Measurements from ENCODE around the gene OBP2B.
"Not testable (repeated sequence)": the region's sequence is repeated elsewhere in the genome, so short reads cannot be mapped to it uniquely, and the experiment has no call there.

Gene OBP2B

GRCh38 chr9:133205996-133206931, 2.8 kb downstream of the OBP2B start:
- Histone ChIP-seq H3K36me3 (ENCODE audit: control insufficient read depth, insufficient read depth, low read length) (no peaks in the 10 kb centered on the region), H3K4me3 (ENCODE audit: low read depth, low read length) (no peak overlapping the region), H3K27me3 (ENCODE audit: control insufficient read depth, insufficient read depth, low read length) (peaks cover 38% of the 10 kb centered on the region), H3K9ac (ENCODE audit: low read depth, low read length) (no peak overlapping the region), H3K9me3 (ENCODE audit: control insufficient read depth, insufficient read depth, low read length) (no peaks in the 10 kb centered on the region), H3K27ac (ENCODE audit: low read depth, low read length) (no peak overlapping the region), H3K4me1 (ENCODE audit: control insufficient read depth, insufficient read depth, low read length) (no peaks in the 10 kb centered on the region)

GRCh38 chr9:133205481-133205887, 3.6 kb downstream of the OBP2B start:
- peaks cover 37% of the 10 kb centered on the region for H3K27me3 ChIP-seq (ENCODE audit: control insufficient read depth, insufficient read depth, low read length)
- H3K27ac ChIP-seq (ENCODE audit: low read depth, low read length); H3K4me1 ChIP-seq (ENCODE audit: control insufficient read depth, insufficient read depth, low read length); H3K9me3 ChIP-seq (ENCODE audit: control insufficient read depth, insufficient read depth, low read length); H3K4me3 ChIP-seq (ENCODE audit: low read depth, low read length); H3K36me3 ChIP-seq (ENCODE audit: control insufficient read depth, insufficient read depth, low read length); H3K9ac ChIP-seq (ENCODE audit: low read depth, low read length): not testable (repeated sequence)

- peaks cover 32% of the 10 kb centered on the region for H3K27me3 ChIP-seq (ENCODE audit: control insufficient read depth, insufficient read depth, low read length)
Measured at GRCh38 chr9:133204993-133205336, 4.1 kb downstream of the OBP2B start.

GRCh38 chr9:133204335-133204992, 4.6 kb downstream of the OBP2B start:
- no peaks in the 10 kb centered on the region for H3K9me3 ChIP-seq (ENCODE audit: control insufficient read depth, insufficient read depth, low read length)
- peaks cover 28% of the 10 kb centered on the region for H3K27me3 ChIP-seq (ENCODE audit: control insufficient read depth, insufficient read depth, low read length)
- H3K27ac ChIP-seq (ENCODE audit: low read depth, low read length) = no peak overlapping the region
- no peak overlapping the region for H3K4me3 ChIP-seq (ENCODE audit: low read depth, low read length)
- H3K4me1 ChIP-seq (ENCODE audit: control insufficient read depth, insufficient read depth, low read length) = no peaks in the 10 kb centered on the region
- no peaks in the 10 kb centered on the region for H3K36me3 ChIP-seq (ENCODE audit: control insufficient read depth, insufficient read depth, low read length)
- H3K9ac ChIP-seq (ENCODE audit: low read depth, low read length) = no peak overlapping the region

More at GRCh38 chr9:133204993-133205336, 4.1 kb downstream of the OBP2B start:
- no peak overlapping the region for H3K4me3 ChIP-seq (ENCODE audit: low read depth, low read length)
- no peak overlapping the region for H3K9ac ChIP-seq (ENCODE audit: low read depth, low read length)
- no peaks in the 10 kb centered on the region for H3K9me3 ChIP-seq (ENCODE audit: control insufficient read depth, insufficient read depth, low read length)
- H3K27ac ChIP-seq (ENCODE audit: low read depth, low read length) = no peak overlapping the region
- no peaks in the 10 kb centered on the region for H3K4me1 ChIP-seq (ENCODE audit: control insufficient read depth, insufficient read depth, low read length)
- H3K36me3 ChIP-seq (ENCODE audit: control insufficient read depth, insufficient read depth, low read length) = no peaks in the 10 kb centered on the region

- no peaks in the 10 kb centered on the region for H3K9me3 ChIP-seq (ENCODE audit: control insufficient read depth, insufficient read depth, low read length)
- no peak overlapping the region for H3K9ac ChIP-seq (ENCODE audit: low read depth, low read length)
- no peak overlapping the region for H3K4me3 ChIP-seq (ENCODE audit: low read depth, low read length)
- peaks cover 28% of the 10 kb centered on the region for H3K27me3 ChIP-seq (ENCODE audit: control insufficient read depth, insufficient read depth, low read length)
- no peaks in the 10 kb centered on the region for H3K4me1 ChIP-seq (ENCODE audit: control insufficient read depth, insufficient read depth, low read length)
- no peak overlapping the region for H3K27ac ChIP-seq (ENCODE audit: low read depth, low read length)
- H3K36me3 ChIP-seq (ENCODE audit: control insufficient read depth, insufficient read depth, low read length) = no peaks in the 10 kb centered on the region
Measured at GRCh38 chr9:133203506-133204075, 5.5 kb downstream of the OBP2B start.

GRCh38 chr9:133202688-133203453, 6.2 kb downstream of the OBP2B start:
- H3K27me3 ChIP-seq (ENCODE audit: control insufficient read depth, insufficient read depth, low read length) = peaks cover 28% of the 10 kb centered on the region
- no peak overlapping the region for H3K9ac ChIP-seq (ENCODE audit: low read depth, low read length)
- no peaks in the 10 kb centered on the region for H3K4me1 ChIP-seq (ENCODE audit: control insufficient read depth, insufficient read depth, low read length)
- H3K36me3 ChIP-seq (ENCODE audit: control insufficient read depth, insufficient read depth, low read length) = no peaks in the 10 kb centered on the region
- H3K4me3 ChIP-seq (ENCODE audit: low read depth, low read length) = no peak overlapping the region
- H3K9me3 ChIP-seq (ENCODE audit: control insufficient read depth, insufficient read depth, low read length) = no peaks in the 10 kb centered on the region
- no peak overlapping the region for H3K27ac ChIP-seq (ENCODE audit: low read depth, low read length)

- Histone ChIP-seq H3K36me3 (ENCODE audit: control insufficient read depth, insufficient read depth, low read length) (no peaks in the 10 kb centered on the region), H3K9me3 (ENCODE audit: control insufficient read depth, insufficient read depth, low read length) (no peaks in the 10 kb centered on the region), H3K27me3 (ENCODE audit: control insufficient read depth, insufficient read depth, low read length) (peaks cover 22% of the 10 kb centered on the region), H3K4me1 (ENCODE audit: control insufficient read depth, insufficient read depth, low read length) (no peaks in the 10 kb centered on the region), H3K9ac (ENCODE audit: low read depth, low read length) (no peak overlapping the region), H3K4me3 (ENCODE audit: low read depth, low read length) (no peak overlapping the region), H3K27ac (ENCODE audit: low read depth, low read length) (no peak overlapping the region)
Measured at GRCh38 chr9:133202145-133202513, 6.9 kb downstream of the OBP2B start.

GRCh38 chr9:133201424-133202144, 7.5 kb downstream of the OBP2B start:
- no peak overlapping the region for H3K9ac ChIP-seq (ENCODE audit: low read depth, low read length)
- H3K27ac ChIP-seq (ENCODE audit: low read depth, low read length) = no peak overlapping the region
- no peaks in the 10 kb centered on the region for H3K9me3 ChIP-seq (ENCODE audit: control insufficient read depth, insufficient read depth, low read length)
- H3K4me3 ChIP-seq (ENCODE audit: low read depth, low read length) = no peak overlapping the region
- H3K36me3 ChIP-seq (ENCODE audit: control insufficient read depth, insufficient read depth, low read length) = no peaks in the 10 kb centered on the region
- peaks cover 16% of the 10 kb centered on the region for H3K27me3 ChIP-seq (ENCODE audit: control insufficient read depth, insufficient read depth, low read length)
- no peaks in the 10 kb centered on the region for H3K4me1 ChIP-seq (ENCODE audit: control insufficient read depth, insufficient read depth, low read length)

- Histone ChIP-seq H3K36me3 (ENCODE audit: control insufficient read depth, insufficient read depth, low read length) (no peaks in the 10 kb centered on the region), H3K4me3 (ENCODE audit: low read depth, low read length) (no peak overlapping the region), H3K4me1 (ENCODE audit: control insufficient read depth, insufficient read depth, low read length) (no peaks in the 10 kb centered on the region), H3K27me3 (ENCODE audit: control insufficient read depth, insufficient read depth, low read length) (peaks cover 10% of the 10 kb centered on the region; the same call in 1 of the 2 replicates), H3K9ac (ENCODE audit: low read depth, low read length) (no peak overlapping the region), H3K27ac (ENCODE audit: low read depth, low read length) (no peak overlapping the region), H3K9me3 (ENCODE audit: control insufficient read depth, insufficient read depth, low read length) (no peaks in the 10 kb centered on the region)
Measured at GRCh38 chr9:133200631-133201030, 8.4 kb downstream of the OBP2B start.

GRCh38 chr9:133199648-133200321, 9.3 kb downstream of the OBP2B start:
- no peaks in the 10 kb centered on the region for H3K9me3 ChIP-seq (ENCODE audit: control insufficient read depth, insufficient read depth, low read length)
- H3K4me1 ChIP-seq (ENCODE audit: control insufficient read depth, insufficient read depth, low read length) = no peaks in the 10 kb centered on the region
- no peak overlapping the region for H3K27ac ChIP-seq (ENCODE audit: low read depth, low read length)
- no peaks in the 10 kb centered on the region for H3K36me3 ChIP-seq (ENCODE audit: control insufficient read depth, insufficient read depth, low read length)
- H3K4me3 ChIP-seq (ENCODE audit: low read depth, low read length) = no peak overlapping the region
- no peak overlapping the region for H3K9ac ChIP-seq (ENCODE audit: low read depth, low read length)
- peaks cover 10% of the 10 kb centered on the region; the same call in 1 of the 2 replicates for H3K27me3 ChIP-seq (ENCODE audit: control insufficient read depth, insufficient read depth, low read length)
